Effector memory CD8-positive, alpha-beta T cell (primary cell): Measurements from ENCODE around the gene RND1.
A peak's percentile ranks its signal among the peaks of the same experiment; 100 is the strongest.

Source experiments
- ATAC-seq: fragments of 150-1000 bp; cut with Tn5 transposase; replicated peaks from 2 replicates; pipeline ENCODE4 v1.10.0; 2021; ENCODE audit warnings: mild to moderate bottlenecking, moderate library complexity
- DNase-seq, 3 experiments: peaks; one replicate each; pipeline ENCODE4 v3.0.0; 2021
- H3K27ac Mint-ChIP-seq, 2 donors: one replicate each; pipeline ENCODE4 v1.8.0; 2022; ENCODE audit warnings: mild to moderate bottlenecking in 2 of 2, mixed read lengths in 2 of 2, moderate library complexity in 2 of 2
- H3K27me3 Mint-ChIP-seq, 2 donors: one replicate each; pipeline ENCODE4 v1.8.0; 2022; ENCODE audit warnings: mixed read lengths in 2 of 2
- H3K36me3 Mint-ChIP-seq: one replicate; pipeline ENCODE4 v1.8.0; 2022; ENCODE audit warnings: mild to moderate bottlenecking, moderate library complexity, mixed read lengths; ENCODE audit not compliant: insufficient read depth
- H3K4me1 Mint-ChIP-seq, 2 donors: one replicate each; pipeline ENCODE4 v1.8.0; 2022; ENCODE audit warnings: low read depth in 2 of 2, mixed read lengths in 2 of 2
- H3K4me3 Mint-ChIP-seq, 2 donors: one replicate each; pipeline ENCODE4 v1.8.0; 2022; ENCODE audit warnings: mild to moderate bottlenecking in 2 of 2, mixed read lengths in 2 of 2, moderate library complexity in 2 of 2
- H3K9me3 Mint-ChIP-seq, 2 donors: one replicate each; pipeline ENCODE4 v1.8.0; 2022; ENCODE audit warnings: mixed read lengths in 2 of 2

RND1 gene

DNA sequence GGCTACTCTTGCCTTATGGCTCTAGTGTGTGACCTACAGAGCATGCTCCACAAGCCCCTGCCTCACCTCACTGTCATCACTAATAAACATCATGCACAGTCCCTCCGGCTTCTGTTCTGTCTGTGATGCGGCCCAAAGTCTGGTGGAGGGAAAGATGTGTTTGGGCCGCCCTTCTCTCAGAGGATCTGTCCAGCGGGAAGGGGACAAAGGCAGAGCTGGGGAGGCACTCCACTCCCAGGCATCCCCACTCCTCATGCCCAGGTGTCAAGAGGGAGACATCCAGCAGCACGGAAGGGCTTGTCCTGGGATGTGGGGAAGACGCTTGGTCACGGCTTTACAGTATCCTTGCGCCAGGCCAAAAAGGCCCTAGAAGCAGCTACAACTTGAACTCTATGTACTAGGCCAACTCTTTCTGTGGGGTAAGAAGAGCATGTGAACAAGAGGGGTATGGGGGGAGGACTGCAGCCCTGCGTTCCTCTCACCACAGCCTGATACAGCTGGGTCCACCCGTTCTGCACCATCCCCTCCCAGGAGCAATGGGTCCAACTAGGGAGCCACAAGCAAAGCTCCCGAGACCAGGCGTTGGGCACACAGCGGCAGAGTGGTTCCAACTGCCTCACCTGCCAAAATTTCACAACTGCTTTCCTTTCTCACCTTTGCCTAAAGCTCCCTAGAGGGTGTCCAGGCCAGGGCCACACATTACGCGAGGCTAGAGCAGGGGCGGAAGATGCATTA, 36.7 kb downstream of the RND1 start:
- ATAC-seq (no peak), DNase-seq (no peak)
- Mint-ChIP-seq H3K9me3 (no peaks in the 10 kb centered on the region), H3K4me3 (no peak overlapping the region), H3K4me1 (peaks cover 14 to 21% of the 10 kb centered on the region in 2 donors), H3K27me3 (no peaks in the 10 kb centered on the region), H3K27ac (peak overlapping the region in 1 of 2 donors; percentile 57), H3K36me3 (peaks cover 45% of the 10 kb centered on the region)

DNA sequence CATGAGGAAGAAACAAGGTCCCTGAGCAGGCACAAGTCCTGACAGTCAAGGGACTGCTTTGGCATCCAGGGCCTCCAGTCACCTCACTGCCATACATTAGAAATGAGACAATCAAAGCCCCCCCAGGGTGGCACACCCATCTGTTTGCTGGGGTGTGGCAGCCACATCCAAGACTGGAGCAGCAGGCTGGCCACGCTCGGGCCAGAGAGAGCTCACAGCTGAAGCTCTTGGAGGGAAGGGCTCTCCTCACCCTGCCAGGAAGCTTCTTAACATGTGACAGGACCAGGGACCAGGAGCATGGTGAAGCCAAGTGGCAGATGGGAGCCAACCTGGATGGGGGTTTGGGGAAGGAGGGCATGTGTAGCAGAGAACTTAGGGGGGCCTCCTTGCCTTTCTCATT, 37.4 kb downstream of the RND1 start:
- peaks cover 37% of the 10 kb centered on the region for H3K36me3 Mint-ChIP-seq
- no peaks in the 10 kb centered on the region for H3K9me3 Mint-ChIP-seq
- peaks cover 18 to 26% of the 10 kb centered on the region in 2 donors for H3K4me1 Mint-ChIP-seq
- H3K4me3 Mint-ChIP-seq: no peak overlapping the region
- ATAC-seq (no peak), DNase-seq (no peak)
- peak overlapping the region in 1 of 2 donors; percentile 57 for H3K27ac Mint-ChIP-seq
- no peaks in the 10 kb centered on the region for H3K27me3 Mint-ChIP-seq

DNA sequence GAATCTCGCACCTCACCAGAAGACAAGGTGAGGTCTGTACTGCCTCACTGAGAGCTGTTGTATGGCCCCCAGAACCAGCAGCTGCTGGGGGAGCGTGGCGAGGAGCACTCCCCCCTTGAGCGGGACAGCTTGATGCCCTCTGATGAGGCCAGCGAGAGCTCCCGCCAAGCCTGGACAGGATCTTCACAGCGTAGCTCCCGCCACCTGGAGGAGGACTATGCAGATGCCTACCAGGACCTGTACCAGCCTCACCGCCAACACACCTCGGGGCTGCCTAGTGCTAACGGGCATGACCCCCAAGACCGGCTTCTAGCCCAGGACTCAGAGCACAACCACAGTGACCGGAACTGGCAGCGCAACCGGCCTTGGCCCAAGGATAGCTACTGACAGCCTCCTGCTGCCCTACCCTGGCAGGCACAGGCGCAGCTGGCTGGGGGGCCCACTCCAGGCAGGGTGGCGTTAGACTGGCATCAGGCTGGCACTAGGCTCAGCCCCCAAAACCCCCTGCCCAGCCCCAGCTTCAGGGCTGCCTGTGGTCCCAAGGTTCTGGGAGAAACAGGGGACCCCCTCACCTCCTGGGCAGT, 38.1 kb downstream of the RND1 start:
- Mint-ChIP-seq H3K9me3 (no peaks in the 10 kb centered on the region), H3K36me3 (peaks cover 31% of the 10 kb centered on the region), H3K27me3 (no peaks in the 10 kb centered on the region), H3K27ac (peak overlapping the region; percentile 33 to 57), H3K4me3 (no peak overlapping the region), H3K4me1 (peaks cover 18 to 26% of the 10 kb centered on the region in 2 donors)
- DNase-seq (no peak), ATAC-seq (no peak)

DNA sequence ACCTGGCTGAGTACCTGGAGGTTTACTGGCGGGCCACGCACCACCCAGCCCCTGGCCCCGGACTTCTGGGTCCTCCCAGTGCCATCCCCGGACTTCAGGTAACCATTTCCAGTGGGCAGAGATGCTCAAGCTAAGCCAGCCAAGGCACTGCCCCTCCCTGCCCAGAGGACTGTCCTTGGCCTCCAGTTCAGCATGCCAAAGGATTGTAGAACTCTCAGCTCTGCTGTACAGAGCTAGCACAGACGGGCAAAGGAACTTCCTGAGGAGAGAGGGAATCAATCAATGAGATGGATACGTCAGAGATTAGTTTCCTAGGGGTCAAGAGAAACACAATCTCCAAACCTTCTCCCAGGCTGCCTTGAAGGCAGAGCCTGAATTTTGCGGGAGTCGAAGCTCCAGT, 38.6 kb downstream of the RND1 start:
- Mint-ChIP-seq H3K4me3 (no peak overlapping the region), H3K4me1 (peaks cover 22 to 26% of the 10 kb centered on the region in 2 donors), H3K36me3 (peaks cover 27% of the 10 kb centered on the region), H3K9me3 (no peaks in the 10 kb centered on the region), H3K27ac (peak overlapping the region in 1 of 2 donors; percentile 33), H3K27me3 (no peaks in the 10 kb centered on the region)
- DNase-seq: no peak
- no peak for ATAC-seq

DNA sequence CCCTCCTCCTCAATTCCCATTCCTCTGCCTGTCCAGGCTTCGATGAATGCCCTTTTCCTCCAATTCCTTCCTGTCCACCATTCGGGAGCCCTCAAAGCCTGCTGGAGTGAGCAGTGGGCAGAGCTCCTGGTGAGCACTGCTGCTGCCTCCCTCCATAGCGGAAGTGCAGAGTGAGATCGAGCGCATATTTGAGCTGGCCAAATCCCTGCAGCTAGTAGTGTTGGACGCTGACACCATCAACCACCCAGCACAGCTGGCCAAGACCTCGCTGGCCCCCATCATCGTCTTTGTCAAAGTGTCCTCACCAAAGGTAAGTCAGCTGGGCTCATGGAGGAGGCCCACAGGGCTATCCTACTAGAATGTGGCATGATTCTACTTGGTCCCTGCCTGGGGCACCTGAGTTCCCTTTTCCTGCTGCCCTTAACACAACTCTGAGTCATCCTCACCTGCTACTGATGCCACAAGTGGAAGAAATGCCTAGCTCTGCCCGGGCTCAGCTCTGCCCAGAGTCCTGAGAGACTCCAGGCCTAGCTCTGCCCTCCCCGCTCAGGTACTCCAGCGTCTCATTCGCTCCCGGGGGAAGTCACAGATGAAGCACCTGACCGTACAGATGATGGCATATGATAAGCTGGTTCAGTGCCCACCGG, 39.3 kb downstream of the RND1 start:
- Mint-ChIP-seq H3K27ac (peak overlapping the region in 1 of 2 donors; percentile 33), H3K4me1 (peaks cover 22 to 24% of the 10 kb centered on the region in 2 donors), H3K36me3 (peaks cover 20% of the 10 kb centered on the region), H3K9me3 (no peaks in the 10 kb centered on the region), H3K4me3 (no peak overlapping the region), H3K27me3 (no peaks in the 10 kb centered on the region)
- DNase-seq (no peak), ATAC-seq (no peak)

DNA sequence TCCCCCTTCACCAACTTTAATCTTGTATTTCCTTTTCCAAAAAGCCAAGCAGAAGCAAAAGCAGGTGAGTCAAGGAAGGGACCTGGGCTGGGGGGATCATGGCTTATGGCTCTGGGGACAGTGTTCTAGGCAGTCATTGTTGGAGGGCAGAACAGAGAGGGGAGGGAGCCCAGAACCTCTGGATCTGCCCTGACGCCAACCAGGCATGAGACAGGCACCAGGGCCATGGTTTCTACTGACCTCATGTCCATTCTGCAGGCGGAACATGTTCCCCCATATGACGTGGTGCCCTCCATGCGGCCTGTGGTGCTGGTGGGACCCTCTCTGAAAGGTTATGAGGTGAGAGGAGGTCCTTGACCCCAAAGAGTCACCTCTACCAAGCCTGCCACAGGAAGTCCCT, 40.8 kb downstream of the RND1 start:
- H3K27ac Mint-ChIP-seq: peak overlapping the region; percentile 48 to 65
- no peak overlapping the region for H3K4me3 Mint-ChIP-seq
- no peak for DNase-seq
- H3K36me3 Mint-ChIP-seq: peaks cover 8% of the 10 kb centered on the region
- H3K4me1 Mint-ChIP-seq: peaks cover 20 to 24% of the 10 kb centered on the region in 2 donors
- H3K27me3 Mint-ChIP-seq: no peaks in the 10 kb centered on the region
- no peaks in the 10 kb centered on the region for H3K9me3 Mint-ChIP-seq
- ATAC-seq: no peak

DNA sequence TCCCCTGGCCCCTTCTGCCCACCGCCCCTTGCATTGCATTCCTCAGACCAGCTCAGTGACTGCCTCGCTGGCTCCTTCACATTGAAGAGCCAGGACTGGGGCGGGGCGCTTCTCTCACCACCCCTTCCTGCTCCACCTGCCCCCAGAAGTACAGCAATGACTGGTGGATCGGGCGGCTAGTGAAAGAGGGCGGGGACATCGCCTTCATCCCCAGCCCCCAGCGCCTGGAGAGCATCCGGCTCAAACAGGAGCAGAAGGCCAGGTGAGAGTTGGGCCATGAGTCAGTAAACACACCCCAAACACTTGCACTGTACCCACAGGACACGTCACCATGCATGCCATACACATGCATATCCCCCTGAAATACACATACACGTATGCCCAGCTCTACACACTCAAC, 41.6 kb downstream of the RND1 start:
- Mint-ChIP-seq H3K27me3 (no peaks in the 10 kb centered on the region), H3K36me3 (peaks cover 3% of the 10 kb centered on the region), H3K9me3 (no peaks in the 10 kb centered on the region), H3K4me3 (peak overlapping the region in 1 of 2 donors; percentile 0), H3K27ac (peak overlapping the region; percentile 48 to 65), H3K4me1 (peaks cover 19 to 23% of the 10 kb centered on the region in 2 donors)
- ATAC-seq (peak; percentile 91), DNase-seq (peak; percentile 32 to 50 (median 33))

DNA sequence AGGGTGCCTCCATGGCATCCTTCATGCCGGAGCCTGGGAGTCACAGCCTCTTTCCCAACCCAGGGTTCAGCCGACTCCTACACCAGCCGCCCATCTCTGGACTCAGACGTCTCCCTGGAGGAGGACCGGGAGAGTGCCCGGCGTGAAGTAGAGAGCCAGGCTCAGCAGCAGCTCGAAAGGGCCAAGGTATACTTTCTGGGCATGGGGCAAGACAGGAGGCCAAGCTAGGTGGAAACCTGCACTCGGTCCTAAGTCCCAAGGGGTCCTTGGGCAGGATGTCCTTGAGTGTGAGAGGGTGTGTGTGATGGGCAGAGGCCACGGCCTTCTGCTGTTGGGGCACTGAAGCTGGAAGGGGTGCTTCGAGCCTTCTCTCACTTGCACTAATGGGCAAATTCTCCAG, 42.4 kb downstream of the RND1 start:
- Mint-ChIP-seq H3K9me3 (no peaks in the 10 kb centered on the region), H3K36me3 (no peaks in the 10 kb centered on the region), H3K27ac (peak overlapping the region; percentile 1 to 48), H3K4me3 (no peak overlapping the region), H3K4me1 (peaks cover 18 to 26% of the 10 kb centered on the region in 2 donors), H3K27me3 (no peaks in the 10 kb centered on the region)
- ATAC-seq (no peak), DNase-seq (no peak)

DNA sequence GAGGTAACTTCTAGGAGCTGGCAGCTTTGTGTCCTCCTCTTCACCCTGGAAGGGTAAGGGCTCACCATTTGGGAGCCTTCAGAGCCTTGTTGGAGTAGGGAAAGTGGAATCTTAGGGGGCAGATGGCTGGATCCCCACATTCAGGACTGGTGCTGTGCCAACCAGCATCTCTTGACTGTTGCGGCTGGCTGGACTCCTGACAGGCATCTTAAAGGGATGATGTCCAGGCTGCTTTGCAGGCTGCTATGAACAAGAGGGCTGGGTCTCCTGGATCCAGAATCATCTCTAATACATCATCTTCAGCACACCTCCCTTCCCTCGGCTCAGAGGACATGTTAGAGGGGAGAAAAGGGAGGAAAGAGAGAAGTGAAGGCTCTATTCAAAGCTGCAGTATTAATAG, 43.0 kb downstream of the RND1 start:
- Mint-ChIP-seq H3K4me1 (peaks cover 23 to 31% of the 10 kb centered on the region in 2 donors), H3K36me3 (peaks cover 3% of the 10 kb centered on the region), H3K27me3 (no peaks in the 10 kb centered on the region), H3K4me3 (no peak overlapping the region), H3K27ac (peak overlapping the region in 1 of 2 donors; percentile 1), H3K9me3 (no peaks in the 10 kb centered on the region)
- DNase-seq: no peak
- ATAC-seq: no peak

DNA sequence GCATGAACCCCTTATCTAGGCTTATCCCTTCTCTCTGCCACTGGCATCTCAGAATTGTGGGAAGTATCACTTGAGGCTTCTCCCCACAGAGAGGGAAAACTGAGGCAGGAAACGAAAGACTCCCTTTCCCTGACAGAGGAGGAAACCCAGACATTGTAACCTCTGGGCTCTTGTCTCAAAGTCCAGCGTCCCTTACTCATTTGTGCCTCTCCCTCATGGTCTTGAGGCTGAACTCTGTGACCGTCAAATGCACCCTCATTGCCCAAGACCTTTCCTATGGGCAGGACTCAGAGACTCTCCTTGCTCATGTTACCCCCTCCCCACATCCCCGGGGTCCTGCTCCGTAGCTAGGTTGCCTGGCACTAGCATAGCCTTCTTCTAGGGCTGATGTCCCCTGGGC, 43.5 kb downstream of the RND1 start:
- Mint-ChIP-seq H3K36me3 (peaks cover 3% of the 10 kb centered on the region), H3K4me1 (peaks cover 29 to 33% of the 10 kb centered on the region in 2 donors), H3K9me3 (no peaks in the 10 kb centered on the region), H3K27me3 (no peaks in the 10 kb centered on the region), H3K27ac (peak overlapping the region in 1 of 2 donors; percentile 3), H3K4me3 (no peak overlapping the region)
- DNase-seq (no peak), ATAC-seq (no peak)

DNA sequence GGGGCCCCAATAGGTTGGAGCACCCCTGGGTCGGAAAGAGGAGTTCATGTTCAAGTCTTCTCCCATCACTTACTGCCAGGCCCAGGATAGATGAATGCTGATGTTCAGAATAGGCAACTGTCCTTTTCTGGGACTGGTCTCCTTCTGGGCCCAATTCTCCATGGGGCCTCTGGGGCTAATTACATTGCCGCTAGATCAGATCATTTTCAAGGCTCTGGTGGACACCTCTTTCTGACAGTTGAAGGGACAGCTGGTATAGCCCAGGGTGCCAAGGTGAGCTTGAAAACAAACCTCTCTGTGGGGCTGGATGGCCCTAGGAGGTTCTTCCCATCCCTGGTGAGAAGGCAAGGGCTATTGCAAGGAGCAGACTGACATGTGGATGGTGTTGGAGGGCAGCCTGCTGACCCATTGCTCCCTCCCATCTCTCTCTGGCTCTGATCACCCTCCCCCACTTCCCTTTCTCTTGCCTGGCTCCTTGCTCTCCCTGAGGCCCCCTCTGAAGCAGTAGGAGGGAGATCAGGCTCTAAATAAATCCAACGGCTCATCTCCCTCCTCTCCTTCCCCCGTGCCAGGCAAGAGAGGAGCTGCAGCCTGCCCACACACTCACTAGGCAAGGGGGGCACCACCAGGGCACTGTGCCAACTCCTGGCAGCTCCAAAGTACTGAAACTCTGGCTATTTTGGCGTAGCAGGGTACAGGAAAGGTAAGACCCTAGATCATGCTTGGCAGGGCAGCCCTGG, 45.5 kb downstream of the RND1 start:
- ATAC-seq (no peak), DNase-seq (no peak)
- Mint-ChIP-seq H3K27ac (peak overlapping the region in 1 of 2 donors; percentile 75), H3K36me3 (peaks cover 3% of the 10 kb centered on the region), H3K4me3 (peak overlapping the region; percentile 89 to 93), H3K27me3 (no peaks in the 10 kb centered on the region), H3K4me1 (peaks cover 36 to 41% of the 10 kb centered on the region in 2 donors), H3K9me3 (no peaks in the 10 kb centered on the region)

DNA sequence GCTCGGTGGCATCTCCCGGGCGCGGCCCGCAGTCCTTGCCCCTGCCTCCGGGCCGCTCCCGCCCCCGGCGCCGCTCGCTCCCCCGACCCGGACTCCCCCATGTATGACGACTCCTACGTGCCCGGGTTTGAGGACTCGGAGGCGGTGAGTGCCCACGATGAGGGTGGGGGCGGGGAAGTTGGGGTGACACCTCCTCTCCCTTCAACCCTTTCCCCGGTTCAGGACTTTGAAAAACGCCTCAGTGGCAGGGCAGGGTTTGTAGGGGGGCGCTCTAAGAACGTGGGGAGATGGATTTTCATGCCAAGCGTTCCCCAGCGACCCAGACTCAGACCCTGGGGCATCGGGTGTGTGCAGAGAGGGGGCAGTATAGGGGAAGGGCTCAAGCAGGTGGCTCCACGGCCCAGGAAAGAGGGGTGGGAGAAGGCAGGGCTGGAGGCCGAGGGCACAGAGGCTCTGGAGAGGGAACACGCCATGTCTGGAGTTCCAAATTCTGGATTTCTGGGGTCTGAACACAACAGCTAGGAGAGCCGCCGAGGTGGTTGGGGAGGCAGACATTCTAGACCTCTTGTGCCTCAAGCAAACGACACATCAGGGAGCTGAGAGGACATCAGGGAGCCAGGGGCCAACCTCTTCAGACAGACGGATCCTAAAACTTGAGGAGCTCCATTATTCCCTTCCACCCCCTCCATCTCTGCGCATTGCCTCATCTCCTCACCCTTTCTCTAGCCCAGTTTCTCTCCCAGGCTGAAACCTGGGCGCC, 46.7 kb downstream of the RND1 start:
- DNase-seq (no peak), ATAC-seq (no peak)
- Mint-ChIP-seq H3K9me3 (no peaks in the 10 kb centered on the region), H3K4me1 (peaks cover 34 to 42% of the 10 kb centered on the region in 2 donors), H3K27me3 (no peaks in the 10 kb centered on the region), H3K4me3 (peak overlapping the region; percentile 89 to 93), H3K36me3 (peaks cover 9% of the 10 kb centered on the region), H3K27ac (peak overlapping the region; percentile 45 to 46)
